ENCODE results near the gene MSI2. TPM values are rescaled to one million over a fixed set of nuclear protein-coding genes. Genes with fewer than 3 reads are reported as not detected.

The MSI2 gene
- total and polyA plus RNA-seq, 7 donors, result 12.6 to 25.8 (median 21.3) TPM

DNA sequence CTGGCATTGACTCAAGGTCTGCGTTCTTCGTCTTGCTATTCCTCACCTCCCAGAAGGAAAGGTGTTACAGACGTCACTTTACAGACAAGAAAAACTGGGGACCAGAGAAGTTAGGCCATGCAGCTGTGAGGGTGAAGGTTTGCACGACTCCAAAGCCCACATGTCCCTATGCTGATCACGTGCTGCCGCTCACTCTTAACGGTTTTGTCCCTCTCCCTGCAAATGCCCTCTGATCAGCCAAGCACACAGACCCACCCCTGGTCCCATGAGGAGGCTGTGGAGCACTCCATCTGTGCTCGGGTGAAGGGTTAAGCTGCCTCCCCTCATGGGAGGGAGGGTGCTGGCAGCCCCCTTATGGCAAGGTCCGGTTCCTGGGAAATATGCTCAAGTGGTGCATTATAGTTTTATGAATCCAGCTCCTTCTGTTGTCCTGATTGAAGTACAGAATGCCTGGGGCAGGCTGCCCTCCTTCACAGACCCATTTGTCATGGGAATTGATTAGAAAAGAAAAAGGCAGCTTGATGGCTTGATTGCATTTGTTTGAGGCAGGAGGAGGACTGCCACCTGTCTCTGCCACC lies 470.0 kb downstream of the MSI2 start:
- no peaks in the 10 kb centered on the region for H3K27me3 ChIP-seq
- no peaks in the 10 kb centered on the region for H3K4me1 ChIP-seq
- DNase-seq, result no peak
- no peak for TF ChIP-seq POLR2A (IDR thresholded peaks at IDR 0.05)
- WGBS, 2 donors, result 69 to 81% methylated on average over 9 of the region's 9 CpGs
- H3K9me3 ChIP-seq, result no peaks in the 10 kb centered on the region
- intact Hi-C loops (cut with DNase I), result no loop called here
- no peaks in the 10 kb centered on the region for H3K36me3 ChIP-seq
- H3K4me3 ChIP-seq, result no peak overlapping the region
- no peak overlapping the region for H3K27ac ChIP-seq

DNA sequence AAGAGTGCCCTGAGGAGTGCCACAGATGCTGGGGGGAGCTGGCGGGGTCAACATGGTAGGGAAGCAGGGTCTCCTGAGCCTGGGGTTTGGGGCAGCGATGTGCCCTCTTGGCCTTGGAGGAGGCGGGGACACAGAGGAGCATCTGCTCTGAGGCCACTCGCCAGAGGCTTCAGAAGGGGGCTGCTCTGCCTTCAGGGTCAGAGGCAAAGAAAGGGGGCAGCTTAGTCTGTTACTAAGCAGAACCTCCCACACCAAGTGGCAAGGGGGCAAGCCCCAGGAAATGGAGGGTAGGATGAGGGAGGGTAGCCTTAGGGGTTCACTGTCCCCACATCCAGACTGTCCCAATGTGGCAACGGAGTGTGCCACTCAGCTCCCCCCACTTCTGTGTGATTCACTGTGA lies 470.5 kb downstream of the MSI2 start:
- no peak for DNase-seq
- Histone ChIP-seq H3K4me1 (no peaks in the 10 kb centered on the region), H3K4me3 (no peak overlapping the region), H3K9me3 (no peaks in the 10 kb centered on the region), H3K27ac (no peak overlapping the region), H3K36me3 (no peaks in the 10 kb centered on the region), H3K27me3 (no peaks in the 10 kb centered on the region)
- 86% methylated on average over 5 of the region's 5 CpGs for WGBS, 2 donors
- TF ChIP-seq POLR2A (IDR thresholded peaks at IDR 0.05) (no peak), POLR2AphosphoS5 (IDR thresholded peaks at IDR 0.05) (no peak), EP300 (IDR thresholded peaks at IDR 0.05) (no peak)
- TF ChIP-seq, protein P1, sequence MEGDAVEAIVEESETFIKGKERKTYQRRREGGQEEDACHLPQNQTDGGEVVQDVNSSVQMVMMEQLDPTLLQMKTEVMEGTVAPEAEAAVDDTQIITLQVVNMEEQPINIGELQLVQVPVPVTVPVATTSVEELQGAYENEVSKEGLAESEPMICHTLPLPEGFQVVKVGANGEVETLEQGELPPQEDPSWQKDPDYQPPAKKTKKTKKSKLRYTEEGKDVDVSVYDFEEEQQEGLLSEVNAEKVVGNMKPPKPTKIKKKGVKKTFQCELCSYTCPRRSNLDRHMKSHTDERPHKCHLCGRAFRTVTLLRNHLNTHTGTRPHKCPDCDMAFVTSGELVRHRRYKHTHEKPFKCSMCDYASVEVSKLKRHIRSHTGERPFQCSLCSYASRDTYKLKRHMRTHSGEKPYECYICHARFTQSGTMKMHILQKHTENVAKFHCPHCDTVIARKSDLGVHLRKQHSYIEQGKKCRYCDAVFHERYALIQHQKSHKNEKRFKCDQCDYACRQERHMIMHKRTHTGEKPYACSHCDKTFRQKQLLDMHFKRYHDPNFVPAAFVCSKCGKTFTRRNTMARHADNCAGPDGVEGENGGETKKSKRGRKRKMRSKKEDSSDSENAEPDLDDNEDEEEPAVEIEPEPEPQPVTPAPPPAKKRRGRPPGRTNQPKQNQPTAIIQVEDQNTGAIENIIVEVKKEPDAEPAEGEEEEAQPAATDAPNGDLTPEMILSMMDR (IDR thresholded peaks at IDR 0.05), result no peak
- intact Hi-C loops (cut with DNase I), result no loop called here

DNA sequence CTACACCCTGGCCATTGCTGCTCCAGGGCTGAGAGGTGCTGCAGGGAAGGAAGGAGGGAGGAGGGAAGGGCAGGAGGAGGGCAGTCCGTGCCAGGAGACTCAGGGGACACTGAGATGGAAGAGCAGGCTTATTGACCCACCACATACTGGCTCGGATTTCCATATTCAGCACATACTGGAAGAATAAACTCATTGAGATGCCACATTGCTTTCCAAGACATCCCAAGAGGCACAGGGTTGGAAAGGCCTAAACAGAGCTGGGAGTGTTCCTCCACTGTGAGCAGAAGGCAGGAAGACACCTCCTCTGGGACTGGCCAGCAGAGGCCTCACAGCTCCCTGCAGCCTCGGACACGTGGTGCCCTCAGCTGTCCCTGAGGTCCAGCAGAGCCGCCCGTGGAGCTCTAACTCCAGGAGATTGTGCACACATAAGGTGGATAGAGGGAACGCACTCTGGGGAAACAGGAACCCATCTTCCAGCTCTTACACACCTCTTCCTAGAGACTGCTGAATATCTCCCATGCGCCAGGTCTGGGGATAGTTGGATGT lies 471.4 kb downstream of the MSI2 start:
- TF ChIP-seq, protein P1 (IDR thresholded peaks at IDR 0.05), result no peak
- TF ChIP-seq EP300 (IDR thresholded peaks at IDR 0.05), result no peak
- TF ChIP-seq POLR2A (IDR thresholded peaks at IDR 0.05), result no peak
- TF ChIP-seq POLR2AphosphoS5 (IDR thresholded peaks at IDR 0.05), result no peak
- DNase-seq, result no peak
- H3K27me3 ChIP-seq, result no peaks in the 10 kb centered on the region
- no peak overlapping the region for H3K27ac ChIP-seq
- no peaks in the 10 kb centered on the region for H3K4me1 ChIP-seq
- intact Hi-C loops (cut with DNase I), result no loop called here
- no peaks in the 10 kb centered on the region for H3K9me3 ChIP-seq
- 85 to 89% methylated on average over 8 of the region's 8 CpGs for WGBS, 2 donors
- no peaks in the 10 kb centered on the region for H3K36me3 ChIP-seq
- no peak overlapping the region for H3K4me3 ChIP-seq

DNA sequence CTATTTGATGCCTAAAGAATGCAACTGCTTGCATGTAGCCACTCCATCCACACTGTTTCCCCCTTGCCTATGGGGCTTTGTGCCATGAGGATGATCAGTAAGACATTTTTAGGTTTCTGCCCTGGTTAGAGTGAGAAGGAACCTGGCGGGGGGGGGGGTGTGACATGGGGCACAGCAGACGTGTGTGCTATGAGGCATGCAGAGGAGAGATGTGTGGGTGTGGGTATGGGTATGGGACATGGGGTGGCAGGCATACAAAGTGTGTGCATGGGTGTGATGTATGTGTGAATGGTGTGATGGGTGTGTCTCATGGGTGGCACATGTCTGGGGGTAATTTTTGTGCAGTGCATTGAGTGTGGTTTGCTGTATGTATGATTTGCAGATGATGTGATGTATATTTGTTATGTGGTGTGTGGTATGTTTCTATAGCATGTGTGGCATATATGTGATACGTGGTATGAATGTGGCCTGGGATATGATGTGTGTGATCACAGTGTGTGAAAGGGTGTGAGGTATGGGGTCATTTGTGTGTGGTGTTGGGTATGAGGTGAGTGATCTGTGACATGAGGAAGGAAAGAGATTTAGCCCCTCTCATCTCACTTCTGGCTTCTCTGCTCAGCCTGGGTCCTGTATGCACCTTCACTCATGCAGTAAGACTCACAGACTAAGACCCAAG lies 473.8 kb downstream of the MSI2 start:
- TF ChIP-seq POLR2AphosphoS5 (IDR thresholded peaks at IDR 0.05) (no peak), EP300 (IDR thresholded peaks at IDR 0.05) (no peak), POLR2A (IDR thresholded peaks at IDR 0.05) (no peak)
- TF ChIP-seq, protein P1 (IDR thresholded peaks at IDR 0.05), result no peak
- Histone ChIP-seq H3K4me1 (no peaks in the 10 kb centered on the region), H3K4me3 (no peak overlapping the region), H3K36me3 (no peaks in the 10 kb centered on the region), H3K9me3 (no peaks in the 10 kb centered on the region), H3K27ac (no peak overlapping the region), H3K27me3 (no peaks in the 10 kb centered on the region)
- no peak for DNase-seq
- WGBS, 2 donors, result 68 to 71% methylated on average over 3 of the region's 3 CpGs
- intact Hi-C loops (cut with DNase I), result no loop called here

DNA sequence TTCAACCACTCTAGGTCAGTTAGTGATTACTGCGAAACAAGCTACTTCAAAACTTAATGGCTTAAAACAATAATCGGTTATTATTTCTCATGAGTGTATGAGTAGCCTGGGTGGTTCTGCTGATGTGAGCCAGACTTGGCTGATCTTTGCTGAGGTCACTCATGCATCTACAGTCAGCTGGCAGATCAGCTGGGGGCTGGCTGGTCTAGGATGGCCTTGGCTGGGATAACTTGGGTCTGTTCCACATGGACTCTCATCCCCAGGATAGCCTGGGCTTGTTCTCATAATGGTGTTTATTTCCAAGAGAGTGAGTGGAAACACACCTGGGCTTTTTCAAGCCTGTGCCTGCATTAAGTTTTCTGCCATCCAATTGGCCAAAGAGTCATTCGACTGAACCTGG lies 475.7 kb downstream of the MSI2 start:
- no peak for DNase-seq
- H3K27me3 ChIP-seq, result no peaks in the 10 kb centered on the region
- 76 to 91% methylated on average over 3 of the region's 3 CpGs for WGBS, 2 donors
- H3K36me3 ChIP-seq, result no peaks in the 10 kb centered on the region
- TF ChIP-seq, protein P1 (IDR thresholded peaks at IDR 0.05), result no peak
- TF ChIP-seq POLR2AphosphoS5 (IDR thresholded peaks at IDR 0.05) (no peak), EP300 (IDR thresholded peaks at IDR 0.05) (no peak), POLR2A (IDR thresholded peaks at IDR 0.05) (no peak)
- no peak overlapping the region for H3K4me3 ChIP-seq
- no peaks in the 10 kb centered on the region for H3K4me1 ChIP-seq
- no peak overlapping the region for H3K27ac ChIP-seq
- no peaks in the 10 kb centered on the region for H3K9me3 ChIP-seq
- intact Hi-C loops (cut with DNase I), result no loop called here

Measured in sigmoid colon (tissue), 7 donors.